Urothelium cell line (cell line): ENCODE results near the gene NXF3.
"Not testable (repeated sequence)": the region's sequence is repeated elsewhere in the genome, so short reads cannot be mapped to it uniquely, and the experiment has no call there.

Source experiments
- DNase-seq: peaks from one replicate; pipeline ENCODE4 v3.0.0; 2011; ENCODE audit warnings: low spot score, mixed read lengths
- FAIRE-seq: peaks from 2 replicates; lab custom pipeline; 2011; peaks lifted over from hg19 to GRCh38; lab: Jason Lieb, UNC

The NXF3 gene, protein sequence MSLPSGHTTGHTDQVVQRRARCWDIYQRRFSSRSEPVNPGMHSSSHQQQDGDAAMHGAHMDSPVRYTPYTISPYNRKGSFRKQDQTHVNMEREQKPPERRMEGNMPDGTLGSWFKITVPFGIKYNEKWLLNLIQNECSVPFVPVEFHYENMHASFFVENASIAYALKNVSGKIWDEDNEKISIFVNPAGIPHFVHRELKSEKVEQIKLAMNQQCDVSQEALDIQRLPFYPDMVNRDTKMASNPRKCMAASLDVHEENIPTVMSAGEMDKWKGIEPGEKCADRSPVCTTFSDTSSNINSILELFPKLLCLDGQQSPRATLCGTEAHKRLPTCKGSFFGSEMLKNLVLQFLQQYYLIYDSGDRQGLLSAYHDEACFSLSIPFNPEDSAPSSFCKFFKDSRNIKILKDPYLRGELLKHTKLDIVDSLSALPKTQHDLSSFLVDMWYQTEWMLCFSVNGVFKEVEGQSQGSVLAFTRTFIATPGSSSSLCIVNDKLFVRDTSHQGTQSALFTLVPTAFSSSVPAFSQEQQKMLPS

GRCh38 chrX:103092942-103093341, at the start of gene NXF3:
Gene NXF3 (minus strand): TSS chrX:103093143. CDS start chrX:103093023, 120 bp downstream.
- DNase-seq (no peak), FAIRE-seq (no peak)

GRCh38 chrX:103136528-103136927, 43.6 kb upstream of the NXF3 start:
- not testable (repeated sequence) for FAIRE-seq, DNase-seq

- no peak for DNase-seq
- FAIRE-seq = no peak
Observed at GRCh38 chrX:103124284-103124683, 31.3 kb upstream of the NXF3 start.

- DNase-seq (no peak), FAIRE-seq (no peak)
Observed at GRCh38 chrX:103120748-103121147, 27.8 kb upstream of the NXF3 start.

- DNase-seq, FAIRE-seq: not testable (repeated sequence)
Observed at GRCh38 chrX:103116970-103117369, 24.0 kb upstream of the NXF3 start.

- FAIRE-seq = not testable (repeated sequence)
Observed at GRCh38 chrX:103109497-103109896, 16.6 kb upstream of the NXF3 start.

GRCh38 chrX:103107836-103108235, 14.9 kb upstream of the NXF3 start:
- FAIRE-seq (no peak), DNase-seq (no peak)

More at GRCh38 chrX:103109497-103109896, 16.6 kb upstream of the NXF3 start:
- DNase-seq = not testable (repeated sequence)

DNA sequence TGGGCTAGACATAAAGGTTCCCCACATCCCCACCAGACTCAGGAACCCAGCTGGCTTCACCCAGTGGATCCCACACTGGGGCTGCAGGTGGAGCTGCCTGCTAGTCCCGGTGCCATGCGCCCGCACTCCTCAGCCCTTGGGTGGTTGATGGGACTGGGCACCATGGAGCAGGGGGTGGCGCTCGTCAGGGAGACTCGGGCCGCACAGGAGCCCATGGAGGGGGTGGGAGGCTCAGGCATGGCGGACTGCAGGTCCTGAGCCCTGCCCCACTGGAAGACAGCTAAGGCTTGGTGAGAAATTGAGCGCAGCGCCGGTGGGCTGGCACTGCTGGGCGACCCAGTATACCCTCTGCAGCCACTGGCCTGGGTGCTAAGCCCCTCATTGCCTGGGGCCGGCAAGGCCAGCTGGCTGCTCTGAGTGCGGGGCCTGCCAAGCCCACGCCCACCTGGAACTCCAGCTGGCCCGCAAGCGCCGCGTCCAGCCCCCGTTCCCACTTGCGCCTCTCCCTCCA, 14.3 kb upstream of the NXF3 start:
- not testable (repeated sequence) for FAIRE-seq, DNase-seq

- DNase-seq, FAIRE-seq: not testable (repeated sequence)
Observed at GRCh38 chrX:103104370-103104769, 11.4 kb upstream of the NXF3 start.

DNA sequence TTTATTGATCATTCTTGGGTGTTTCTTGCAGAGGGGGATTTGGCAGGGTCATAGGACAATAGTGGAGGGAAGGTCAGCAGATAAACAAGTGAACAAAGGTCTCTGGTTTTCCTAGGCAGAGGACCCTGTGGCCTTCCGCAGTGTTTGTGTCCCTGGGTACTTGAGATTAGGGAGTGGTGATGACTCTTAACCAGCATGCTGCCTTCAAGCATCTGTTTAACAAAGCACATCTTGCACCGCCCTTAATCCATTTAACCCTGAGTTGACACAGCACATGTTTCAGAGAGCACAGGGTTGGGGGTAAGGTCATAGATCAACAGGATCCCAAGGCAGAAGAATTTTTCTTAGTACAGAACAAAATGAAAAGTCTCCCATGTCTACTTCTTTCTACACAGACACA, 10.9 kb upstream of the NXF3 start:
- FAIRE-seq, DNase-seq: not testable (repeated sequence)

- DNase-seq = no peak
- FAIRE-seq = no peak
Observed at GRCh38 chrX:103101299-103102042, 8.5 kb upstream of the NXF3 start.

- FAIRE-seq (no peak), DNase-seq (no peak)
Observed at GRCh38 chrX:103100484-103100883, 7.5 kb upstream of the NXF3 start.

DNA sequence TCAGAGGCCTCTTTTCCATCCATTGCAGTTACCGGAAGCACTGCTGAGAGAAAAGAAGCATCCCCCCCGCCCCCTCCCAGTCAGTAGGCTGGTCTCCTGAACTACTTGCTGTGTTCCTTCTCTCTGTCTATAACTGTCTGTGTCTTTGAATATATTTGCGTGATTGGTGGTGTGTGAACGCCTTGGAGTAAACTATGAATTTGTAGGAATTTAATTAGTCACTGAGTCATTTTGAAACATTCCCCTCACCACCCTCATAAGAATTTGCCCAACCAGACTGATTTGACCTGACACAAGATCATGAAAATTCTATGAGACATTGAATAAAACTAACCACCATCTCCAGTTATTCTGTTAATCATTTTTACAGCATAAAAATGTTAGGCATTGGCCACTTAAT, 6.7 kb upstream of the NXF3 start:
- FAIRE-seq = no peak
- no peak for DNase-seq

DNA sequence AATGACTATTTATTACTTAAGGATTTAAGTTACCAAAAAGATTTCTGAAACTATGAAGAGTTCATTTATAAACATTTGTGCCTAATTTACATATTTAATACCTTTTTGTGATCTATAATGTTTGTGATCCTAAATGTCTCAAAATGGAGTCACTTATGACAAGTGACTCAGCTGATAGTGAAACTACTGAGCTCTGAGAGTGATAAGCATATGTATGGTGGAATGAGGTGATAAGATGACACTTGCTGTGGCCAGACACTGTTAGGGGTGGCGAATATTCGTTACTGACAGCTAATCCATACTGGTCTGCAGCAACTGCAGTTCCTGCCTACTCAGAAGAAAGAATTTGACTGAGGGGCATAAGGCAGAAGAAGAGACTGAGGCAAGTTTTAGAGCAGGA, 5.5 kb upstream of the NXF3 start:
- DNase-seq (no peak), FAIRE-seq (no peak)

- DNase-seq = no peak
- FAIRE-seq = no peak
Observed at GRCh38 chrX:103081051-103081450, 11.9 kb downstream of the NXF3 start.

DNA sequence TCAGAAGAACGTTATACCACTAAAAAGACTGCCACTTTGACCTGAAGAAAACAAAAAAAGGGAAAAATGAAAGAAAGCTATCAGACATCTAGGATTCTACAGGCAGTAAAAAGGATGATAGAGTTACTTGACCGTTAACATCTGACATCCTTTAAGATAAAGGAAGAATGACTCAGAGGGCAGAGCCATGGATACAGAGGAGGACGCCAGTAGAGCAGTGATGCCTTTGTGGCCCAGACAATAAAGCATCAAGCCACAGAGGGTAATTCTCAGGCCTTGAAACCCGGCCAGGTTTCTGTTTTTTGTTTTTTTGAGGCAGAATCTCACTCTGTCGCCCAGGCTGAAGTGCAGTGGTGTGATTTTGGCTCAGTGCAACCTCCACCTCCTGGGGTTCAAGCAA, 19.5 kb downstream of the NXF3 start:
- no peak for FAIRE-seq
- no peak for DNase-seq

GRCh38 chrX:103066606-103067005, 26.3 kb downstream of the NXF3 start:
- DNase-seq = no peak
- FAIRE-seq = no peak

- FAIRE-seq = peak; percentile 62
- DNase-seq = peak; percentile 75
Observed at GRCh38 chrX:103063918-103064434, 29.0 kb downstream of the NXF3 start, which contains the start of gene BEX1. Gene BEX1 (minus strand): TSS chrX:103064171. CDS start chrX:103063274, 897 bp downstream.

DNA sequence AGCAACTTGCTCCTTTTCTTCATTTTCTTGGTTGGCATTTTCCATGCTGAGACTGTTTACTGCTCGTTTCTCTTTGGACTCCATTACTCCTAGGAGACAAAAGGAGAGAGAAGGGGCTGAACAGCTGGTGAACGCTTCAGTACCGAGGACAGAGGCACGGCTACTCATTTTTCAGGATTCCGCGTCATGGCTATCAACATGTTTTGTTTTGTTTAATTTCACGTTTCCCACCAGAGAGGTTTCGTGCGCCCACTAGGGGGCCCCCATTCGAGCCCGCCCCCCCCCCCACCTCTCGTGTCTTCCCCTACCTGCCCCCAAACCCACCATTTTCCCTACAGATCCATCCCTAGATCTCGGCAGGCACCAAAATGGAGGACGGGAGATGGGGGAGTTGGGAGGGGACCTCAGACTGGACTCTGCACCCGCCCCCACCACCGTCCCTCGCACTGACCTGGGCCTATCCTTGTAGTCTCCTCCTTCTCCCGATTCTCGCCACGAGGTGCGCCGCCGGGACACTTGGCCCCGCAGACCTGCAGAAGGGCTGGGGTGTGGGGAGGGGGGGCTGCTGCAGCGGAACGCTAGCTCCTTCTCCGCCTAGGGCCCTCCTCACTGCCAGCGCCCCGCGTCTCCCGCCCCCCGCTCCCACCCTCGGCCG, 29.6 kb downstream of the NXF3 start:
- DNase-seq (peak; percentile 35), FAIRE-seq (no peak)

DNA sequence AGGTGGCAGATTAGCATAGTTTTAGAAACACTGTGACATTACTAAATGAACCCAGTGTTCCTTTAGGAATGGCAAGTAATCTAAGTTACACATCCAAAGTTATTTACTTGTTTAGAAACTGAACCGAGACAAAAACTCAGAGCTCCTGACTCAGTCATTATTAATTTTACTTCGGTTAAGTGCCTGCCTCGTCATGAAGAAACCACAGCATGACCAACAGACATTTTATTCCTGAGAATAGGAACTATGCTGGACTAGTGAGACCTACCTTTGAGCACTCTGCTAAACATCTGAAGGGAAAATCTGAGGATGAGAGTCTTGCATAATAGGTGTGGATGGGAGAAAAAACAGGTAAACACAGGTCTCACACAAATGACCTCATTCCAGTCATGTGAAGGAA, 31.5 kb downstream of the NXF3 start:
- no peak for DNase-seq
- FAIRE-seq = no peak
